HG02852 (cell line): ENCODE data around the gene GREB1.

ENCODE experiments used
- ATAC-seq: cut with Tn5 transposase; IDR thresholded peaks from one replicate; pipeline ENCODE4 v1.9.1; 2021; ENCODE audit warnings: mild to moderate bottlenecking, moderate library complexity; ENCODE audit not compliant: unreplicated experiment

Gene GREB1

DNA sequence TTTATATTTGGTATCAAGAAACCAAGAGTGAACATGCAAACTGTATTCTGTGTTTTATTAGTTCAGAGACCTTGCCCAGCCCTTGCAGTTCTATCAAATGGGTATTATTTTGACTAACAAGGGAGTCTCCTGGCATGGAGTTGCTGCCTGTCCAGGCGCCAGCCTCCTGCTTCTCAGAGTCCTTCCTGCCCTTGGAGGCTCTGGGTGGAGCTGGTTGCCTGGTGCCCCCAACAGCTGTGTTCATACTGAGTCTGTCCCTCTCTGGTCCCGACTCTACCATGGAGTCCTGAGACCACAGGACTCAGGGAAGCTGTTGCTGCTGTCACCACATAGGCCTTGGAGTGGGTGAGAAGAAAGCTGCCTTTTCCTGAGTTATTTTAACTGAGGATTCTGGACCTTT lies 26.3 kb upstream of the GREB1 start:
- ATAC-seq, result no peak

DNA sequence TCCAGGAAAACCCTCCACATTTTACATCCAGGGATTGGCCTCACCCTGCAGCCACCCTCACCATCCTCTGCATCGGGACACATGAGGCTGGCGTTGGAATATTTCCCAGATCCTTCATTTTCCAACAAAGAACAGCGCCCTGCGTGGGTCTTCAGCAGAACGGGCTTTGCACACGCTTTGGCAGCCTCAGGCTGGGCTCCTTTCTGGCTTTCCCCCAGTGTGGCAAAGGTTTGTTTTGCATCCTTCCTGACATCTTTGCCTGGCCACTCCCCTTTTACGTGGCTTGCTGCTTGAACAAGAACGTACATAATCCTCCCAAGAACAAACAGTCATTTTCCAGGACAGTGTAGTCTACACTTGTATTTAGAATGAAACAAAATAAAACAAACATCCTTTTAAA lies 25.6 kb upstream of the GREB1 start:
- ATAC-seq, result no peak

DNA sequence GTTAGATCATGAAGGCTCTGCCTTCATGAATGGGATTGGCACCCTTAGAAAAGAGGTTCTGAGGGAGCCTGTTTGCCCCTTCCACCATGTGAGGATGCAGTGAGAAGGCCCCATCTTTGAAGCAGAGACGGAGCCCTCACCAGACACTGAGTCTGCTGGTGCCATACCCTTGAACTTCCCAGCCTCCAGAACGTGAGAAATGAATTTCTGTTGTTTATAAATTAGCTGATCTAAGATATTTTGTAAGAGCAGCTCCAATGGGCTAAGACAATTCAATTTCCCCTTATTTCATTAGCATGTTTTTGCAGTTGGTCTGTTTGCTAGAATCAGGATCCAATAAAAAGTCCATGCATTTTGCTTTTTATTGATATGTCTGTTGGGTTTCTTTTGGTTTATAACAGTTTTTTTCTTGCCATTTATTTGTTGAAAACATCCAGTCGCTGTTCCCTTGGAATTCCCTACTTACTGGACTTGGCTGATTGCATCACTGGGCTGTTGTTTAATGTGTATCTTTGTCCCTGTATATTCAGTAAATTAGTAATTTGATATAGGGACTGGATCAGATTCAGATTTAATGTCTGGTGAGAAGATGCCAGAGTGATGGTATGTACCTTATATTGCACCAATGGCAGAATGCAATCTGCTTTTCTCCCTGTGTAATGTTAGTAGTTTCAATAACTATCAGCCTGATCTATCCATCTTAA lies 24.0 kb upstream of the GREB1 start:
- no peak for ATAC-seq

GRCh38 chr2:11512431-11512830 lies 21.4 kb upstream of the GREB1 start:
- ATAC-seq, result no peak

DNA sequence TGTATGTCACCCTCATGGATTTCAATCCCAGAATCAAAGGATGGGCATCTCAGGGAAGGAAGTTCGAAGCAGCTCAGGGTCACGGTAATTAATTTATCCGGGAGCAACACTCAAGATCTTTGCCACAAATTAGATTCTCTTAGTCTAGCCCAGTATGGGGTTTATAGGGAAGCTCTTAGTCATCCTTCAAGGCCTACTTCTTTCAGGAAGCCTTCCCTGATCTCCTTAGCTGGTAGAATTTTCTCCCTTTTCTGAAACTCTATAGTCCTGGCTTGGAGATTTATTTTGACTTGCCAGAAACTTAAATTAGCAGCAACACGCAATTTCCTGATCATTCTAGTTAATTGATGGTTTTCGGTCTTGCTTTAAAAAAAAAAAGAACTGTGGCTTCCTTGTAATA lies 20.5 kb upstream of the GREB1 start:
- no peak for ATAC-seq

DNA sequence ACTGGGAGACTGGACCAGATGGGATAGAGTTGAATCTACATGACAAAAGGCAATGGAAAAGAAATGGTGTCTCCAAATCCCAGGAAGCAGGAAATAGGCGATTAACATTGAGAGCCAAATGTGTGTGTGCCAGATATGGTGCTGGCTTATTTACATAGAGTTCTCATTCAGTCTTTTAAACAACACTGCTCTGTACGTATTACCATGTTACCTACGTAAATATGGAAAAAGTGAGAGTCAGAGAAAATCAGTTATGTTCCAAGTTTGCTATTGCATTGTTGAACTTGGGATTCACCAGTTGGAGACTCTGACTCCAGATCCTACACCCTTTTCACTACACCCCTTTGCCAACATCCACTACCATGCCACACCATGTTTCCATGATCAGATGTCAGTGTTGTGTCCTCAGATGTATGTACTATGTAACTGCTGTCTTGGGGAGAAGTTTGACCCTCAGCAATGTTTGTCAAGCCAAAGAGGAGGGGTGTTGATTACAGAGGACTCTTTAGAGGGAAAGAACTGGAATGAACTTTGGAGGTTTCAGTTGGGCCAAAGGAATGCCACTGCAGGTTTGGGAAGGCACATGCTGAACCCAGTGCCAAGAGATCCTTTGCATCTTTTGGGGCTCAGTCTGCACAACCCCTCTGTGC lies 19.6 kb upstream of the GREB1 start:
- ATAC-seq, result no peak

GRCh38 chr2:11514904-11515303 lies 18.9 kb upstream of the GREB1 start:
- no peak for ATAC-seq

GRCh38 chr2:11515490-11515981 lies 18.3 kb upstream of the GREB1 start:
- ATAC-seq, result no peak

DNA sequence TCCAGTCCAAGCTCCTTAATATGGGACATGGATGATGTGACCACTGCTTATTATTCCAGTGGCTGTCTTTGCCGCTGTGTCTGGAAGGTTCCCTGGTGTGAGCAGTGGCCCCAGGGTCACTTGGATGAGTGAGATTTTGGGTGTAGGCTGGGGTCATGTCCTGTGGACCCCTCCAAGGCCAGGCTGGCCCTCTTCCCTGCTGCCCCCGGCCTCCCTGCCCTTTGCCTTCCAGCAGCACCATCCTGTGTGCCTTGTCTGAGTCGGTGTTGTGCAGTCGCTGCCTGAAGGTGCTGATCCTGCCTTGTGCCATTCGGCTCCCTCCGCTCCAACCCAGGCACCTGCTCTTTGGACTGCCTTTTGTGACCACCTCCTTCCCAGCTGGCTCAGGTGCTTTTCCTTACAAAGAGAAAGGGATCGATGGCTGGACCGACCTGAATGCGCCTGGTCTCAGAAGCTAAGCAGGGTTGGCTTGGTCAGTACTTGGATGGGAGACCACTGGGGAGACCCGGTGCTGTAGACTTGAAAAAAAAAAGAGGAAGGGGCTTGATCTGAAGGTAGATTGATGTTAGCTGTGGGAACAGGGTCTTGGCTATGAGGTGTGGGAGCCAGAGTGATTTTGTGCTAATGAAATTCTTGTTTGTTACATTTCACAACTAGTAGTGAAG lies 16.7 kb upstream of the GREB1 start:
- no peak for ATAC-seq

GRCh38 chr2:11517906-11518305 lies 15.9 kb upstream of the GREB1 start:
- ATAC-seq, result no peak

- ATAC-seq, result no peak
These were observed 13.7 kb upstream of the GREB1 start for GRCh38 chr2:11520092-11520693.

DNA sequence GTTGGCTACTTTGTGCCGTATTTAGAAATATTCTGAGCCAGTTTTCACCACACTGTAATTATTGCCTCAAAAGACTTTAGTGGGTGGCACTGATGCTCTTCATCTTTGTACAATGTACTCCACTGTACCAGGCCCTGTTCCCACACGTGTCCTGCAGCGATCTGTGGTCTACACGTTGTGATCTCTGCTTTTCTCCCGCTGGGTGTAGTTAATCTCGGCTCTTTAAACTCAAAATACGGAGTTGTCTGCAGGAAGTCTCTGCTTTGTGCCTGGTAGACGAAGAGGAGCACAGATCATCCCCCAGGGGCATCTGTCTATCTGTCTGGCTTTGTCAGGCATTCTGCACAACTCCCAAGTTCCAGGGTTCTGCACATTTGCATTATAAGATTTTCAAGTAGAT lies 12.1 kb upstream of the GREB1 start:
- ATAC-seq, result no peak

DNA sequence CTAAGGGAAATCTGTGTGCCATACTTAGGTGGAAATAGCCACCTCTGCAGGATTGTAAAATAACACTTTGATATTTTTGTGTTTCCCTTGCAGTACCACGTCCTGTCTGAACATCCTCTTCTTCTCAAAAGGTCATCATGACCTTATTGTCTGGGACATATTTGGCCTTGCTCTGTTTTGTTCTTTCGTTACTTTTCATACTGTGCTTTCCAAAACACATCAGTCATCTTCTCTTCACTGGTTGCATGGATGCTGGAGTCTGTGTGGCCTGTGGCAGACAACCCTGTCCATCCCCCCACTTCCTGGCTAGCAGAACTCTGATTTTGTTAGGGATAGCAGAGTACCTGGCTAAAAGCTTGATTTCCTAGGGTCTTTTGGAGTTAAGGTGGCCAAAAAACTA lies 9.4 kb upstream of the GREB1 start:
- no peak for ATAC-seq

GRCh38 chr2:11525762-11526161 lies 8.1 kb upstream of the GREB1 start:
- no peak for ATAC-seq

- no peak for ATAC-seq
These were observed 6.8 kb upstream of the GREB1 start for GRCh38 chr2:11527001-11527400.

DNA sequence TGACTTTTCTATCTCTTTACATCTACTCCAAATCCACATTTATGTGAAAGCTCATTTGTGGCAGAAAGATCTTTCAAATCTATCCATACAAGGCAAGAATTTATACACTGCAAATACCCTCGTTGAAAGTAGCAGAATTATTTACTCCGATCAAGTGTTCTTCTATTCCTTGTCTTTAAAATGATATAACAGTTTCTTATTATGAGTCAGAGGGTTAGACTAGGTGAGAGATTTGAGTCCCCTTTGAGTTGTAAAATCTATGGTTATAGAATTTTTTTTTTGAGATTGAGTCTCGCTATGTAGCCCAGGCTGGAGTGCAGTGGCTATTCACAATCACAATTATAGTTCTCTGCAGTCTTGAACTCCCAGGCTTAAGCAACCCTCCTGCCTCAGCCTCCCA lies 5.6 kb upstream of the GREB1 start:
- no peak for ATAC-seq

DNA sequence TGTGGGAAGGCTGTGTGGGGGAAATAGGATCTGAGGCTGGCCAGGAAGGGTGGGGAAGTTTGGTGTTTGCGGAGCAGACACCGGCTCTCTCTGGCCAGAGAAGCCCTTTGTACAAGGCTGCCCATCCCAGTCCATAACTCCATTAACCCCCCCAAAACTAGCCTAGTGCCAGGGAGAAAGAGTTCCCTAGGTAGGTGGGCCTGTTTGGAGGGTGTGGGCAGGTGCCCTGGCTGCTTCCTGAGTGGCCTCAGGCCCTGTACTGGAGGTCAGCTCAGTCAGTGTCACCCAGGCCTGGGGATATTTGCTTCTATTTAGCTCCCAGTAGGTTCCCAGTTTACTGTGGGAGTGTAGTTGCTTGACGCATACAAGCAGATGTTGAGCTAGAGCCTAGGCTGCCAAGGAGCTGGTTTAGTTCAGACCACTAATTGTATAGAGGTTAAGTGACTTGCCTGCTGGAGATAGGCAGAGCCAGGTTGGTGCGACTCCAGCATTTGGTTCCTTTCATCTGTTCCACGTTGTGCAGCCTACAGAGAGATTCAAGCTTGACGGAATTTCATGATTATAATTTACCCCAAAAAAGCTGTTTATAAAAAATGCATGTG lies 2.9 kb upstream of the GREB1 start:
- ATAC-seq, result no peak

DNA sequence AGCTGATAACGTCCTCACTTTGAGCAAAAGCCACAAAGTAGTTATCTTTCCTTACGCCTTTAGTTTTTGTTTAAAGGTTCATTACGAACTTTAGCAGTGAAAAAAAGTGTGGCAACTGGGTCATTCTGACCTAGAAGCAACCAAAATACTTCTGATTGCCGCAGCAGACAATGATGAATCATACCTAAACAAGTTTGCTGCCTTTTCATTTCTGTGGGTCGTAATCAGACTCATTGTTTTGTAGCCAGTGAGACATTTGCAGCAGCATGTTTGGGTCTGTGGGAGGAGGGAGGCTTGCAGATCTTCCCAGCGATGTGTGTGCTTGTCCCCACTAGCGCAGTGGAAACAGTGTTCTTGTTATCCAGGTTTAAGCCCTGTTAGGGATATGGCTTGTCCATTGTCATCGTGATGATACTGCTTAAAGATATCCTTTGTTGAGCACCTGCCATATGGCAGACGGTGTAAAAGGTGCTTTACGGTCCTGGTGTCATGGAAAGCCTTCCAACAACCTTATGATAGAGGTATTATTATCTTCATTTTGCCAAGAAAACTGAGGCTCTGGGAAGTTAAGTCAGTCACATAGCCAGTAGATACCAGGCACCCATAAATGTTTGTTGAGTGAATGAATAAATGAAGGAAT lies 1.3 kb upstream of the GREB1 start:
- ATAC-seq, result no peak

DNA sequence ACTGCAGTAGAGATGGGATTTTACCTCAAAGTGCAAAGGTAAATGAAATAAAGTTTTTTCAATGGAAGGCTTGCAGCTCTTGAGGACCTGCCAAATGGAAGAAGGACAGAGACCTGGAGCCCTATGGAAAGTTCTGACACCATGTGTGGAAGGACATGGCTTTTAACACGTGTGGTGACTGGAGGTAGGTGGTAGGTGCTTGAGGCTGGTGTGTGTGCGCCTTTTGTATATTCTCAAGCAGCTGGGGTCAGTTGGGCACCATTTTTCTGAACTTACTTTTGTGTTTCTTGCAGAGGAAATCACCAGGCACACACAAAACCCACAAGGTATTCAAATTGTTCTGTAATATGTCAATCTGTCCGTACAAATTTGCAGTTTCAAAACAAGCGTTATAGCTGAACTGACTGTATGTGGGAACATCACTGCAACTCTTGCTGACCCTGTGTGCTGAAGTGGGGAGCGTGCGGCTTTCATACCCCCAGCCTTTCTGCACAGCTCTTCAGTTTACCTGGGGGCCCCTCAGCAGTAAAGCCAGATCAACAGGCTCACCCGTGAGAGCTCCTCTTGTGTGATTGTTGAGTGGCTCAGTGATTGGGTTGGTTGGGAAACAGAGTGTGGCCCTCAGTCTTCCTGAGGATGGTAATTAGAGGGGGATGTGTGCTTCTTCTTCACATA lies 363 bp downstream of the GREB1 start:
- ATAC-seq, result no peak

DNA sequence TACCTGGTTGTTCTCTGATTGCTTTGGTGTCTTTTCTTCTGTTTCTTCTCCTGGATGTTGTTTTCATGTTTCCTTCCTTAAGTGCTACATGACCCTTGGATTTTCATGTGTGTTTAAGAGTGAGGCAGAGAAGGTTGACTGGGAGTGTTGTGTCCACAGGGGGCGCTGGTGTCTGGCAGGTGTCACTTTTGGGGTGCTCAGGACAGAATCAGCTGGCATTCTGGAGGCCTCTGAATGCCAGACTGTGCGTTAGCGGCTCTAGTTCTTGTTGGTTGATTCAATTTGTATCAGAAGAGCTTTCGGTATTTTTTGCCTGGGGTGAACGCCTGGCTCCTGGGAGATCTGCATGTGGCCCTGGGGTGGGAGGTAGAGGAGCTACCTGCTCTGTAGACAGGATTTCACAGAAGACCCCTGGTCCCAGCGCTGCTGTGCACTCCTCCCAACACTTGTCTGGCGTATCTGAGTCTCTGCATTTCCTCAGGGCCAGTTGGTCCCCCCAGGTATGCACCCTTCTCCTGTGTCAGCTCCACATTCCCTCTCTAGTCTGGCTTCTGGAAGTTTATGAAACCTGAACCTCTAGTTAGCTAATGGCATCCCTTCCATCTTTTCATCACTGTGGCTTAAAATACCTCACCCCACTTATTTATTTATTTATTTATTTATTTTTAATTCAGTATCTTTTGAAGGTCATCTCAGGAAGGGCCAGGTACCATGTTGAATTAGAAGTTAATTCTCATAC lies 1.1 kb downstream of the GREB1 start:
- no peak for ATAC-seq
